ENCODE measurements around the gene PPFIBP1. TPM values are rescaled to one million over a fixed set of nuclear protein-coding genes. Genes with fewer than 3 reads are reported as not detected.

PPFIBP1 gene
- total and polyA plus RNA-seq, 2 of the 4 experiments (the other 2 are of a cell fraction), result 30.4 to 72.2 TPM

GRCh38 chr12:27534765-27535161, 10.8 kb downstream of the PPFIBP1 start:
- Histone ChIP-seq H3K27me3 (ENCODE audit: control insufficient read depth, insufficient read depth, low read length) (no peaks in the 10 kb centered on the region), H3K27ac (ENCODE audit: insufficient read depth, low read length) (no peak overlapping the region), H3K4ac (ENCODE audit: low read depth, low read length) (no peak overlapping the region), H2BK5ac (ENCODE audit: low read depth, low read length, poor library complexity, severe bottlenecking) (no peak overlapping the region), H3K9me3 (ENCODE audit: control insufficient read depth, insufficient read depth, low read length) (no peaks in the 10 kb centered on the region), H3K14ac (replicated peaks; ENCODE audit: low read depth, low read length) (no peak overlapping the region), H2AK9ac (replicated peaks; ENCODE audit: low read depth, low read length, poor library complexity) (no peak overlapping the region), H2AK5ac (ENCODE audit: low read depth, low read length) (no peak overlapping the region), H2AFZ (replicated peaks; ENCODE audit: low read length, poor library complexity) (no peak overlapping the region), H3K9me1 (ENCODE audit: insufficient read depth, low read length) (peaks cover 19% of the 10 kb centered on the region), H4K5ac (ENCODE audit: low read depth, low read length) (no peak overlapping the region), H4K91ac (ENCODE audit: insufficient read depth, low read depth, low read length) (no peak overlapping the region), H3K23ac (ENCODE audit: low read depth, low read length) (no peak overlapping the region), H3K4me2 (ENCODE audit: low read depth, low read length) (no peak overlapping the region), H3K36me3 (ENCODE audit: control insufficient read depth, insufficient read depth, low read length) (peaks cover 2% of the 10 kb centered on the region; the same call in 1 of the 2 replicates), H3K4me3 (ENCODE audit: insufficient read depth, low read depth, low read length) (no peak overlapping the region), H3K9ac (ENCODE audit: low read depth, low read length) (no peak overlapping the region), H2BK15ac (ENCODE audit: low read depth, low read length) (no peak overlapping the region), H3K56ac (ENCODE audit: extremely low read depth, insufficient read depth, low read length) (no peak overlapping the region), H3K79me1 (ENCODE audit: low read depth in 1 of 2, low read length in 2 of 2) (peaks cover 56 to 91% of the 10 kb centered on the region in 2 experiments), H2BK20ac (ENCODE audit: low read depth, low read length) (no peak overlapping the region), H4K8ac (ENCODE audit: low read depth in 2 of 2, low read length in 2 of 2) (no peak overlapping the region), H3K18ac (ENCODE audit: low read depth, low read length) (no peak overlapping the region), H2BK120ac (ENCODE audit: low read depth, low read length) (no peak overlapping the region), H3K4me1 (ENCODE audit: control insufficient read depth, insufficient read depth, low read length) (peaks cover 11% of the 10 kb centered on the region), H4K20me1 (ENCODE audit: insufficient read depth, low read length) (peaks cover 58% of the 10 kb centered on the region; the same call in 1 of the 2 replicates)
- DNase-seq, result no peak
- dilution Hi-C loops (cut with HindIII; ENCODE audit: low sequenced_read_pairs, unreplicated experiment), result no loop called here
- intact Hi-C loops (cut with micrococcal nuclease), result no loop called here
- WGBS, 2 experiments (ENCODE audit: extremely low coverage in 2 of 2, insufficient read length in 1 of 2), result no CpG with 5 or more reads among the region's 1 CpG
- TF ChIP-seq USF2 (IDR thresholded peaks at IDR 0.05; ENCODE audit: low read depth, low read length) (no peak), RCOR1 (IDR thresholded peaks at IDR 0.05; ENCODE audit: insufficient replicate concordance, low read length) (no peak), CEBPB (IDR thresholded peaks at IDR 0.05; ENCODE audit: low read depth, low read length) (no peak), CTCF (conservative IDR thresholded peaks at IDR 0.05; ENCODE audit: low read depth, low read length) (no peak), MXI1 (IDR thresholded peaks at IDR 0.05; ENCODE audit: borderline replicate concordance, low read depth, low read length) (no peak), MAZ (IDR thresholded peaks at IDR 0.05; ENCODE audit: borderline replicate concordance, low read depth, low read length) (no peak), POLR2A (IDR thresholded peaks at IDR 0.05; ENCODE audit: low read depth, low read length) (no peak), BHLHE40 (IDR thresholded peaks at IDR 0.05; ENCODE audit: low read depth, low read length) (no peak), FOS (IDR thresholded peaks at IDR 0.05; ENCODE audit: low read depth, low read length) (no peak), RAD21 (IDR thresholded peaks at IDR 0.05; ENCODE audit: low read length) (no peak), SMC3 (IDR thresholded peaks at IDR 0.05; ENCODE audit: low read depth, low read length) (no peak), CHD1 (IDR thresholded peaks at IDR 0.05; ENCODE audit: low read depth, low read length) (no peak), NFE2L2 (IDR thresholded peaks at IDR 0.05; ENCODE audit: low read depth, low read length) (no peak), RFX5 (IDR thresholded peaks at IDR 0.05; ENCODE audit: low read depth, low read length) (no peak), MAFK (IDR thresholded peaks at IDR 0.05; ENCODE audit: low read depth, low read length) (no peak)
- TF ChIP-seq, protein P1, sequence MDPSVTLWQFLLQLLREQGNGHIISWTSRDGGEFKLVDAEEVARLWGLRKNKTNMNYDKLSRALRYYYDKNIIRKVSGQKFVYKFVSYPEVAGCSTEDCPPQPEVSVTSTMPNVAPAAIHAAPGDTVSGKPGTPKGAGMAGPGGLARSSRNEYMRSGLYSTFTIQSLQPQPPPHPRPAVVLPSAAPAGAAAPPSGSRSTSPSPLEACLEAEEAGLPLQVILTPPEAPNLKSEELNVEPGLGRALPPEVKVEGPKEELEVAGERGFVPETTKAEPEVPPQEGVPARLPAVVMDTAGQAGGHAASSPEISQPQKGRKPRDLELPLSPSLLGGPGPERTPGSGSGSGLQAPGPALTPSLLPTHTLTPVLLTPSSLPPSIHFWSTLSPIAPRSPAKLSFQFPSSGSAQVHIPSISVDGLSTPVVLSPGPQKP (IDR thresholded peaks at IDR 0.05; ENCODE audit: borderline replicate concordance, low read depth, low read length), result no peak
- in situ Hi-C loops (cut with MboI; ENCODE audit: low sequenced_read_pairs), result no loop called here
- no peak for ATAC-seq (ENCODE audit: low read depth)
- ChIA-PET CTCF (no interaction called here), POLR2A (ENCODE audit: unreplicated experiment) (interaction anchor here (0.6 kb wide), 1 partner anchor 113 kb away, joined by 3 read pairs; no protein-coding TSS in a partner anchor)
- no TSS peak for BruUV-seq (replicated peaks)

All from IMR-90 (cell line).